HEK293T (cell line): Measurements from ENCODE around the gene CCNY.

ENCODE experiments used
- ARNT ChIP-seq: fragments of 450-650 bp; IDR thresholded peaks from 2 replicates; pipeline ENCODE4 v1.6.1; 2017; ENCODE audit warnings: mild to moderate bottlenecking
- CTBP1 ChIP-seq: fragments of 450-650 bp; IDR thresholded peaks from 2 replicates; pipeline ENCODE4 v1.6.1; 2016; ENCODE audit warnings: borderline replicate concordance
- FOXM1 ChIP-seq: fragments of 450-650 bp; IDR thresholded peaks from 2 replicates; pipeline ENCODE4 v1.6.1; 2017; ENCODE audit warnings: mild to moderate bottlenecking, borderline replicate concordance
- LEF1 ChIP-seq: fragments of 450-650 bp; IDR thresholded peaks from 2 replicates; pipeline ENCODE4 v1.6.1; 2017; ENCODE audit warnings: mild to moderate bottlenecking, borderline replicate concordance
- NFRKB ChIP-seq: fragments of 450-650 bp; IDR thresholded peaks from 2 replicates; pipeline ENCODE4 v1.6.1; 2016; ENCODE audit warnings: mild to moderate bottlenecking, moderate library complexity
- SP1 ChIP-seq: fragments of 450-650 bp; IDR thresholded peaks from 2 replicates; pipeline ENCODE4 v1.6.1; 2017
- TARDBP ChIP-seq: fragments of 450-650 bp; IDR thresholded peaks from 2 replicates; pipeline ENCODE4 v1.6.1; 2016
- ZNF384 ChIP-seq: fragments of 450-650 bp; IDR thresholded peaks from 2 replicates; pipeline ENCODE4 v1.6.1; 2016

- TF ChIP-seq FOXM1, result no peak
- TF ChIP-seq ARNT, result no peak
- TF ChIP-seq TARDBP, result no peak
- no peak for TF ChIP-seq LEF1
- TF ChIP-seq SP1, result no peak
- no peak for TF ChIP-seq CTBP1
- TF ChIP-seq ZNF384, result no peak
- no peak for TF ChIP-seq NFRKB
These were observed 166.4 kb downstream of the CCNY start for GRCh38 chr10:35502692-35503091.
